Subcutaneous adipose tissue (tissue), 4 donors: ENCODE results near the gene SEL1L. TPM values are rescaled to one million over a fixed set of nuclear protein-coding genes. Genes with fewer than 3 reads are reported as not detected.

Experiments
- total RNA-seq, 4 donors: library from RNA; depleted of rRNA; stranded (reverse); fragments of >200 nt; gene quantifications; one replicate each; pipeline ENCODE4 v1.1.0, GENCODE V29; 2016
- TF ChIP-seq, protein P1 (sequence below): fragments of 450-650 bp; IDR thresholded peaks from one replicate; pipeline ENCODE4 v1.5.1; 2016; ENCODE audit warnings: low read depth, mild to moderate bottlenecking, control low read depth, antibody characterized with exemption, moderate library complexity

Gene SEL1L
- total RNA-seq, 4 donors from 2014 or later, result 80.4 to 106 (median 94.9) TPM

DNA sequence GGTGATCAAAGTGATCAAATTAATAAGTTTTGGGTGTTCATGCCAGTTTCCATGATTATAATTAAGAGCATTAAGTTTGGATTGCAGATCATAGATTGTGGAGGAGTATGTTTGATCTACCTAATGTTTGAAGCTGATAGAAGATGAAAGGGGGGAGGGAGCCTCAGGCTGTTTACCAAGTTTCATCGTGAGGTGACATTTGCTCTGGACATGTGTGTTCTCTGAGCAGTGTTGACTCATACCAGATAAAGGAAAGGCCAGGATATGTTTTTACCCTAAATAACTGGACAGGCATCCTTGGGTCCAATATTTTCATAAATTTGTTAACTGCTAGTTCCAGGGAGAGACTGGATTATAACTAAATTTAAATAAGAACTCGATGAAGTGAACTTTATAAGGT is 3.5 kb upstream of the SEL1L start:
- TF ChIP-seq, protein P1, sequence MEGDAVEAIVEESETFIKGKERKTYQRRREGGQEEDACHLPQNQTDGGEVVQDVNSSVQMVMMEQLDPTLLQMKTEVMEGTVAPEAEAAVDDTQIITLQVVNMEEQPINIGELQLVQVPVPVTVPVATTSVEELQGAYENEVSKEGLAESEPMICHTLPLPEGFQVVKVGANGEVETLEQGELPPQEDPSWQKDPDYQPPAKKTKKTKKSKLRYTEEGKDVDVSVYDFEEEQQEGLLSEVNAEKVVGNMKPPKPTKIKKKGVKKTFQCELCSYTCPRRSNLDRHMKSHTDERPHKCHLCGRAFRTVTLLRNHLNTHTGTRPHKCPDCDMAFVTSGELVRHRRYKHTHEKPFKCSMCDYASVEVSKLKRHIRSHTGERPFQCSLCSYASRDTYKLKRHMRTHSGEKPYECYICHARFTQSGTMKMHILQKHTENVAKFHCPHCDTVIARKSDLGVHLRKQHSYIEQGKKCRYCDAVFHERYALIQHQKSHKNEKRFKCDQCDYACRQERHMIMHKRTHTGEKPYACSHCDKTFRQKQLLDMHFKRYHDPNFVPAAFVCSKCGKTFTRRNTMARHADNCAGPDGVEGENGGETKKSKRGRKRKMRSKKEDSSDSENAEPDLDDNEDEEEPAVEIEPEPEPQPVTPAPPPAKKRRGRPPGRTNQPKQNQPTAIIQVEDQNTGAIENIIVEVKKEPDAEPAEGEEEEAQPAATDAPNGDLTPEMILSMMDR, result no peak

DNA sequence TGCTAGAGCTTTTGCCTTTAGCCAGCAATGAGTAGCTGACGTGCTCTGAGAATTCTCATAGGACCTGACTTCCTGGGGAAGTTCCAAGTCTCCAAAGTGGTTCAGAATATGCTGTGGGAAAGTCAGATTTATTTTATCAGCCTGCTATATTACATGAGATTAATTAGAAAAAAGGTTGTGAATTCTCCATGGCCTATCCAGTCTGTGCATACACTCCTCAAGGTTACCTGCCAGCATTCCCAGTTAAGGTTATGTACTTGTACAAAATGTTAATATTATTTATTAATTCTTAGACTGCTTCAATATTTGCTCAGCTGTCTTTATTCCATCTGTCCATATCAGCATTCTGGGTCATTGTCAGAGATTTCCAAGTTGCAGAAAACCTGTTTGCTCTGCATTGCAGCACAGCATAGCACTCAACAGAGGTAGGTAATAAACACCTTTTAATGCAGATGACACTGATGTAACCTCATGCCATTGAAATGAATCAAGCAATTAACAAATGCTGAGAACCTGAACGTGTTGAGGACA is 2.7 kb upstream of the SEL1L start:
- TF ChIP-seq, protein P1, result no peak

DNA sequence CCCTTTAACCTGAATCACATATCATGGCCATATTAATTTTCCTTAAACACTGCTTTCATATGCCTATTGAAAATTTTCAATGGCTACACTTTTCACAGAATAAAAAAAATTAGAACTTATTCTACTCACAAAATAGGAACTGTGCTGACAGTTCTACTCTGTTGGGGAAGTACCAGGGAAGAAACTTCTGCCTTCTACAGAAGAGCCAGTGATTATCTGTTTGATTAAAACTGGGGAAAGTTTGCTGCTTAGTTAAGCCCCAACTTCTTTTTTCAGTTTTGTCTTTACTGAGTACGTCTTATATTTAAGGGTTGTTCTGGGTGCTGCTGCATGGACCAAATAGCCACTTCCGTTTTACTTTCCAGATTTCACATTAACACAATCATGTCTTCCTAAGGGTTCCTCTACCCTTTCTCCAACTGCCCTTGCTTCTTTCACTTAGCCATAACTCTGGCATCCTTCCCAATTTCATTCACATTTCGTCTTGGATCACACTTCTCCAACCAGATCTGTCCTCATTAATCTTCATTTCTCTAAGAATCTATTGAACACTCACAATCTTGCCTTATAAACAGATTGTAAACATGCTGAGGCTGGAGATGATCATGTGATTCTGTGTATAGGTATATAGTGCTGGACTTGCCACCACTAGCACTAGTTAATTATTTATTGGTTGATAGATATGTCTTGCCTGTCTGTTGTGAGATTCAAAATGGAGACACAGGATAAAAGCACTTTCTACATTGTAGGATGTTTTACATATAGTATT is 1.9 kb upstream of the SEL1L start:
- TF ChIP-seq, protein P1, result no peak

DNA sequence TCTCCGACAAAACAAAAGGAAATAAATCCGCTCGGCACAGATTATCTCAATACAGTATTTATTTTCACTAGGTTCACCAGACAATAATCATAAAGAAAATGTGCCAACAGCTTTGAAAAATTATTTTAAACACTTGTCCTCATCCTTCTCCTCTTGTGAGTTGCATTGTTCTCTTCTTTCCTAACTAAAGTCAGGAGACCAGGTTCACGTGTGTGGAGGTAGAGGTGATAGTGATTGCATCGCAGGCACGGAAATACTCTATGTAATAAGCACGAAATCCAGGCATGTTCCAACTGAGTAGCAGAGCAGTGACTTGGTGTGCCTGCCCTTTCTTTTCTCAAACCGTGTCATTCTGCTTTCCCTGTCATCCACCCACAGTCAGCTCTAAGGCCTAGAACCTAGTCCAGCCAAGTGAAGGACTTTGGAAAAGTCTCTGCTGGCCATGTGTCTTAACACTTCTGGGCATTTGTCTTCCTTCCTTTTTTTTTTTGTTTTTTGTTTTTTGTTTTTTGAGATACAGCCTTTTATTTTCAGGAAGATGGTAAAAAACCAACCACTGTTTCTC is 939 bp upstream of the SEL1L start:
- TF ChIP-seq, protein P1, result no peak

DNA sequence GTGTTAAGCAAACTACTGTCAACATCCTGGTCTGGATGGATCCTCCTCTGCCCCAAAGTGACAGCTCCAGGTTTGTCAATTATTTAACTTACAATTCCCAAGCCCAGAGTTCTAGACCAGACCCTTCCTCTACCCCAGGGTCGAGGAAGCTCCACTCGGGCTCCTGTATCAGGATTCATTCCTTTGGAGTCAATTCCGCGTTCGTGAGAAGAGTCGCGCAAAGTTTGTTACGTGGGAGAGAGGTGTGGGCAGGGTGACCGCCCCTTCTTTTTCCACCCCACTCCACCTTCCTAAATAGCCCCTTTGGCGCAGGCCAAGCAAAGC is 479 bp downstream of the SEL1L start:
- TF ChIP-seq, protein P1, result no peak

DNA sequence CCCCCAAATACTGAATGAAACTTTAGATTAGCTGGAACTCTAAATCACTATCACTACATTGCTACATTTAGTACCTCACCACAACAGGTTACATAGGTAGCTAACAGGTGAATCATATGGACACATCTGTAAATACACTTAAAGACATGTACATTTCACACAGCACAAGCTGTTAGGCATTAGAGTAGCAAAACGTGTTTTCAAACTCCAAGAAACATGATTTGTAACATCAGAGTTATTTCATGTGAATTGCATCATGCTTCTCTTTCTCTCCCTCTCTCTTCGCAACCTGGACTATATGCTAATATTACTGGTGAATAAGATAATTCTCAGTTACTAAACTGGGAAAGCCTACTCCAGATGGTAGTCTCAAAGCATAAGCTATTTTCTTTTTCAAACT is 4.3 kb downstream of the SEL1L start:
- TF ChIP-seq, protein P1, result no peak

DNA sequence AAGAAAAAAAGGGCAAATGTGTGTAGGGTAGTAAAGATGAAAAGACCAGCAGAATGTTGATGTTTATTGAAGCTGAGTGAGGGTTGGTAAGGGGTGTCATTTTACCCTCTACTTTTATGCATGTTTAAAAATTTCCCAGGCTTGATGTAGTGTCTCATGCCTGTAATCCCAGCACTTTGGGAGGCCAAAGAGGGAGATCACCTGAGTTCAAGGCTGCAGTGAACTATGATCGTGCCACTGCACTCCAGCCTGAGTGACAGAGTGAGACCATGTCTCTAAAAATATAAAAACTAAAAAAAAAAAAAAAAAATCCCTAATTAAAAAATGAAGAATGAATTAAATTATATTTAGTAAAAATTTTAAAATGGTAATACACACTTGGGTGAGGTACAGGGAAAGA is 8.5 kb downstream of the SEL1L start:
- TF ChIP-seq, protein P1, result no peak
